Thyroid gland (tissue), 4 donors: ENCODE results near the gene EDA2R.

Experiments used
- POLR2A ChIP-seq, 2 donors: fragments of 450-650 bp; IDR thresholded peaks; one replicate each; pipeline ENCODE4 v1.6.1; 2017; ENCODE audit warnings: antibody characterized with exemption in 2 of 2, mild to moderate bottlenecking in 2 of 2, moderate library complexity in 1 of 2
- TF ChIP-seq, protein P1 (sequence below), 6 experiments: fragments of 200-600 bp in 3 of 6; fragments of 450-650 bp in 3 of 6; sonication (generic) in 3 of 6; IDR thresholded peaks; one replicate each; pipeline ENCODE4 v1.5.1; 2016 to 2019; ENCODE audit warnings: antibody characterized with exemption in 6 of 6, mild to moderate bottlenecking in 2 of 6, inconsistent platforms in 1 of 6, moderate library complexity in 1 of 6

GRCh38 chrX:66684196-66684595 lies 45.3 kb upstream of the EDA2R start:
- TF ChIP-seq POLR2A (IDR thresholded peaks at IDR 0.05) = no peak
- TF ChIP-seq, protein P1, sequence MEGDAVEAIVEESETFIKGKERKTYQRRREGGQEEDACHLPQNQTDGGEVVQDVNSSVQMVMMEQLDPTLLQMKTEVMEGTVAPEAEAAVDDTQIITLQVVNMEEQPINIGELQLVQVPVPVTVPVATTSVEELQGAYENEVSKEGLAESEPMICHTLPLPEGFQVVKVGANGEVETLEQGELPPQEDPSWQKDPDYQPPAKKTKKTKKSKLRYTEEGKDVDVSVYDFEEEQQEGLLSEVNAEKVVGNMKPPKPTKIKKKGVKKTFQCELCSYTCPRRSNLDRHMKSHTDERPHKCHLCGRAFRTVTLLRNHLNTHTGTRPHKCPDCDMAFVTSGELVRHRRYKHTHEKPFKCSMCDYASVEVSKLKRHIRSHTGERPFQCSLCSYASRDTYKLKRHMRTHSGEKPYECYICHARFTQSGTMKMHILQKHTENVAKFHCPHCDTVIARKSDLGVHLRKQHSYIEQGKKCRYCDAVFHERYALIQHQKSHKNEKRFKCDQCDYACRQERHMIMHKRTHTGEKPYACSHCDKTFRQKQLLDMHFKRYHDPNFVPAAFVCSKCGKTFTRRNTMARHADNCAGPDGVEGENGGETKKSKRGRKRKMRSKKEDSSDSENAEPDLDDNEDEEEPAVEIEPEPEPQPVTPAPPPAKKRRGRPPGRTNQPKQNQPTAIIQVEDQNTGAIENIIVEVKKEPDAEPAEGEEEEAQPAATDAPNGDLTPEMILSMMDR (IDR thresholded peaks at IDR 0.05) = no peak
